IMR-90 (cell line): ENCODE measurements around the gene VASH1. TPM values are rescaled to one million over a fixed set of nuclear protein-coding genes. Genes with fewer than 3 reads are reported as not detected.

Experiments
- ATAC-seq: fragments of 200-7000 bp; cut with Tn5 transposase; 2 replicates; pipeline ENCODE4 v1.9.1; 2020; ENCODE audit warnings: low read depth, mild to moderate bottlenecking, moderate library complexity
- BruUV-seq: library from RNA; stranded (reverse); fragments of 400-500 nt; replicated peaks from 2 replicates; lab custom pipeline; 2021; lab: Mats Ljungman, UMichigan
- CTCF ChIA-PET: fragments of 300-600 bp; formaldehyde crosslinking; extraction: SDS; loops from one replicate; lab custom pipeline; 2021; ENCODE audit warnings: antibody characterized with exemption; lab: Yijun Ruan, JAX
- POLR2A ChIA-PET: fragments of 300-600 bp; sonication (Branson Sonifier 250); formaldehyde crosslinking; loops from one replicate; lab custom pipeline; 2022; ENCODE audit warnings: antibody characterized with exemption; ENCODE audit not compliant: unreplicated experiment; lab: Charles Lee
- DNase-seq: peaks from one replicate; pipeline ENCODE4 v3.0.0; 2013
- H2AFZ ChIP-seq: replicated peaks from 2 replicates; pipeline ENCODE3; 2013; ENCODE audit warnings: low read length, mild to moderate bottlenecking; ENCODE audit not compliant: poor library complexity
- H2AK5ac ChIP-seq: 2 replicates; pipeline ENCODE4 v1.6.1; 2013; ENCODE audit warnings: low read depth, low read length, inconsistent platforms
- H2AK9ac ChIP-seq: replicated peaks from 2 replicates; pipeline ENCODE3; 2013; ENCODE audit warnings: mild to moderate bottlenecking, low read depth, low read length, moderate library complexity; ENCODE audit not compliant: poor library complexity
- H2BK120ac ChIP-seq: 2 replicates; pipeline ENCODE4 v1.6.1; 2013; ENCODE audit warnings: low read depth, low read length, inconsistent platforms
- H2BK15ac ChIP-seq: 3 replicates; pipeline ENCODE4 v1.6.1; 2013; ENCODE audit warnings: low read depth, low read length, inconsistent platforms
- H2BK20ac ChIP-seq: 2 replicates; pipeline ENCODE4 v1.6.1; 2013; ENCODE audit warnings: low read depth, mild to moderate bottlenecking, inconsistent platforms, low read length, moderate library complexity
- H2BK5ac ChIP-seq: 2 replicates; pipeline ENCODE4 v1.6.1; 2013; ENCODE audit warnings: mild to moderate bottlenecking, low read depth, low read length, inconsistent platforms; ENCODE audit not compliant: poor library complexity, severe bottlenecking
- H3K14ac ChIP-seq: replicated peaks from 2 replicates; pipeline ENCODE4 v1.6.1; 2013; ENCODE audit warnings: low read depth, low read length, inconsistent platforms
- H3K18ac ChIP-seq: 2 replicates; pipeline ENCODE4 v1.6.1; 2013; ENCODE audit warnings: low read depth, low read length, control low read depth
- H3K23ac ChIP-seq: 2 replicates; pipeline ENCODE4 v1.6.1; 2013; ENCODE audit warnings: low read depth, low read length, inconsistent platforms
- H3K27ac ChIP-seq: 2 replicates; pipeline ENCODE4 v1.5.1; 2013; ENCODE audit warnings: mild to moderate bottlenecking, control low read depth, low read length; ENCODE audit not compliant: insufficient read depth
- H3K27me3 ChIP-seq: 2 replicates; pipeline ENCODE4 v1.6.1; 2013; ENCODE audit warnings: low read length; ENCODE audit not compliant: control insufficient read depth, insufficient read depth
- H3K36me3 ChIP-seq: 2 replicates; pipeline ENCODE4 v1.6.1; 2013; ENCODE audit warnings: low read length, mixed read lengths; ENCODE audit not compliant: control insufficient read depth, insufficient read depth
- H3K4ac ChIP-seq: 2 replicates; pipeline ENCODE4 v1.6.1; 2013; ENCODE audit warnings: low read depth, low read length, inconsistent platforms
- H3K4me1 ChIP-seq: 2 replicates; pipeline ENCODE4 v1.6.1; 2013; ENCODE audit warnings: low read length, mixed read lengths; ENCODE audit not compliant: control insufficient read depth, insufficient read depth
- H3K4me2 ChIP-seq: 2 replicates; pipeline ENCODE4 v1.6.1; 2013; ENCODE audit warnings: low read depth, mild to moderate bottlenecking, control low read depth, low read length, moderate library complexity
- H3K4me3 ChIP-seq: 2 replicates; pipeline ENCODE4 v1.5.1; 2013; ENCODE audit warnings: low read depth, mild to moderate bottlenecking, control low read depth, low read length, moderate library complexity; ENCODE audit not compliant: insufficient read depth
- H3K56ac ChIP-seq: 2 replicates; pipeline ENCODE4 v1.6.1; 2013; ENCODE audit warnings: low read length, inconsistent platforms; ENCODE audit not compliant: insufficient read depth; ENCODE audit errors: extremely low read depth
- H3K79me1 ChIP-seq, 2 experiments: 2 replicates each; pipeline ENCODE4 v1.6.1; 2013; ENCODE audit warnings: low read length in 2 of 2, inconsistent platforms in 1 of 2, low read depth in 1 of 2
- H3K9ac ChIP-seq: 2 replicates; pipeline ENCODE4 v1.6.1; 2013; ENCODE audit warnings: low read depth, low read length, control low read depth
- H3K9me1 ChIP-seq: 2 replicates; pipeline ENCODE4 v1.6.1; 2013; ENCODE audit warnings: low read length, inconsistent platforms; ENCODE audit not compliant: insufficient read depth
- H3K9me3 ChIP-seq: 2 replicates; pipeline ENCODE4 v1.6.1; 2013; ENCODE audit warnings: low read length; ENCODE audit not compliant: control insufficient read depth, insufficient read depth
- H4K20me1 ChIP-seq: 2 replicates; pipeline ENCODE4 v1.6.1; 2013; ENCODE audit warnings: low read length, inconsistent platforms; ENCODE audit not compliant: insufficient read depth
- H4K5ac ChIP-seq: 2 replicates; pipeline ENCODE4 v1.6.1; 2013; ENCODE audit warnings: mild to moderate bottlenecking, low read depth, low read length, control low read depth
- H4K8ac ChIP-seq, 2 experiments: 2 replicates each; pipeline ENCODE4 v1.6.1; 2013; ENCODE audit warnings: low read depth in 2 of 2, low read length in 2 of 2, control low read depth in 1 of 2, inconsistent platforms in 1 of 2
- H4K91ac ChIP-seq: 2 replicates; pipeline ENCODE4 v1.6.1; 2013; ENCODE audit warnings: low read depth, low read length, inconsistent platforms; ENCODE audit not compliant: insufficient read depth
- BHLHE40 ChIP-seq: fragments of 150-350 bp; IDR thresholded peaks from 2 replicates; pipeline ENCODE4 v1.6.1; 2016; ENCODE audit warnings: mild to moderate bottlenecking, low read depth, low read length
- MAZ ChIP-seq: IDR thresholded peaks from 2 replicates; pipeline ENCODE4 v1.6.1; 2012; ENCODE audit warnings: low read depth, mild to moderate bottlenecking, low read length, improper control_type of control experiment, moderate library complexity, borderline replicate concordance
- MXI1 ChIP-seq: IDR thresholded peaks from 2 replicates; pipeline ENCODE4 v1.6.1; 2012; ENCODE audit warnings: low read depth, mild to moderate bottlenecking, low read length, moderate library complexity, borderline replicate concordance
- POLR2A ChIP-seq: IDR thresholded peaks from 2 replicates; pipeline ENCODE4 v1.6.1; 2012; ENCODE audit warnings: mild to moderate bottlenecking, low read depth, low read length
- RCOR1 ChIP-seq: IDR thresholded peaks from 2 replicates; pipeline ENCODE4 v1.6.1; 2012; ENCODE audit warnings: mild to moderate bottlenecking, low read length, improper control_type of control experiment; ENCODE audit not compliant: insufficient replicate concordance
- WGBS, 2 experiments: methylation state at CpG; one replicate each; pipeline versions ENCODE4 v1.1.5 to v1.1.7; 2013; ENCODE audit warnings: missing lambda C conversion rate in 2 of 2; ENCODE audit not compliant: insufficient read length in 1 of 2; ENCODE audit errors: extremely low coverage in 2 of 2; 5-methylcytosine and 5-hydroxymethylcytosine counted together
- dilution Hi-C: fragments of 300-500 bp; cut with HindIII; formaldehyde crosslinking; loops from one replicate; pipeline ENCODE4 v1.14.3; 2018; ENCODE audit warnings: low sequenced_read_pairs; ENCODE audit not compliant: unreplicated experiment
- in situ Hi-C: fragments of 300-500 bp; cut with MboI; formaldehyde crosslinking; loops from 3 replicates; pipeline ENCODE4 v1.14.3; 2019; ENCODE audit warnings: low sequenced_read_pairs, inconsistent platforms, mixed read lengths
- intact Hi-C: fragments of 100-400 bp; cut with micrococcal nuclease; formaldehyde crosslinking; loops from 2 replicates; pipeline ENCODE4 v1.10.0; 2022
- polyA plus RNA-seq, 3 experiments: library from polyadenylated mRNA; depleted of rRNA; stranded (reverse); fragments of >200 nt; gene quantifications; 2 replicates each; pipeline ENCODE4 v1.2.3, GENCODE V29; 2012; ENCODE audit warnings: low replicate concordance in 1 of 3
- total RNA-seq: library from RNA; depleted of rRNA; stranded (reverse); fragments of >200 nt; gene quantifications from 2 replicates; pipeline ENCODE4 v1.2.3, GENCODE V29; 2012
- TF ChIP-seq, protein P1 (sequence below): conservative IDR thresholded peaks from 2 replicates; pipeline ENCODE4 v1.5.1; 2012; ENCODE audit warnings: mild to moderate bottlenecking, low read depth, low read length, improper control_type of control experiment

The VASH1 gene
- total and polyA plus RNA-seq, 2 of the 4 experiments (the other 2 are of a cell fraction), result 2.0 to 9.5 TPM

DNA sequence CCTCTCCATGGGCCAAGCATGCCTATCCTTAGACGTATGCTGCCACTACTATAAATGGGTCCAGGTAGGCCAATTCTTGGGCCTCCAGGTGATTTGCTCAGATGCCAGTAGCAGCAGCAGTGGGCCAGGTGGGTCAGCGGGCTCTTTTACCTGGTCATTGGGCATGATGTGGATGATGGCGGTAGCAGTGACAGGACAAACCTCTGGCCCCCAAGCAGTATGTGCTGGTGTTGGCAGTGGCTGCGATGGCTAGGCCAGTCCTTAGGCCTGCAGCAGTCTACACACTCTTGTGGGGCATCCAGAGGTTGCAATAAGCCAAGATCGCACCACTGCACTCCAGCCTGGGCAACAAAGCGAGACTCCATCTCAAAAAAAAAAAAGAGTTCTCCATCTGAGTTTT lies 19.1 kb upstream of the VASH1 start:
- Histone ChIP-seq H3K27me3 (no peaks in the 10 kb centered on the region), H3K9me1 (no peaks in the 10 kb centered on the region), H4K8ac (no peak overlapping the region), H2AFZ (no peak overlapping the region), H3K79me1 (no peaks in the 10 kb centered on the region), H3K4me3 (no peak overlapping the region), H2BK15ac (no peak overlapping the region), H2BK5ac (no peak overlapping the region), H3K4ac (no peak overlapping the region), H2AK9ac (no peak overlapping the region), H3K4me2 (no peak overlapping the region), H3K4me1 (no peaks in the 10 kb centered on the region), H3K23ac (no peak overlapping the region), H3K56ac (no peak overlapping the region), H3K36me3 (no peaks in the 10 kb centered on the region), H3K14ac (no peak overlapping the region), H2BK20ac (no peak overlapping the region), H2AK5ac (no peak overlapping the region), H3K27ac (no peak overlapping the region), H4K20me1 (no peaks in the 10 kb centered on the region), H4K5ac (no peak overlapping the region), H3K18ac (no peak overlapping the region), H3K9me3 (peaks cover 3% of the 10 kb centered on the region; the same call in 1 of the 2 replicates), H2BK120ac (no peak overlapping the region), H4K91ac (no peak overlapping the region), H3K9ac (no peak overlapping the region)
- ChIA-PET POLR2A (no interaction called here), CTCF (interaction anchor here (0.6 kb wide), 1 partner anchor 41 kb away, joined by 5 read pairs; no protein-coding TSS in a partner anchor)
- intact Hi-C loops, result no loop called here
- dilution Hi-C loops, result no loop called here
- no TSS peak for BruUV-seq
- ATAC-seq, result no peak
- no peak for DNase-seq
- WGBS, 2 experiments, result no CpG with 5 or more reads among the region's 6 CpGs
- in situ Hi-C loops, result no loop called here
- no peak for TF ChIP-seq BHLHE40
- TF ChIP-seq MXI1, result no peak
- TF ChIP-seq, protein P1, sequence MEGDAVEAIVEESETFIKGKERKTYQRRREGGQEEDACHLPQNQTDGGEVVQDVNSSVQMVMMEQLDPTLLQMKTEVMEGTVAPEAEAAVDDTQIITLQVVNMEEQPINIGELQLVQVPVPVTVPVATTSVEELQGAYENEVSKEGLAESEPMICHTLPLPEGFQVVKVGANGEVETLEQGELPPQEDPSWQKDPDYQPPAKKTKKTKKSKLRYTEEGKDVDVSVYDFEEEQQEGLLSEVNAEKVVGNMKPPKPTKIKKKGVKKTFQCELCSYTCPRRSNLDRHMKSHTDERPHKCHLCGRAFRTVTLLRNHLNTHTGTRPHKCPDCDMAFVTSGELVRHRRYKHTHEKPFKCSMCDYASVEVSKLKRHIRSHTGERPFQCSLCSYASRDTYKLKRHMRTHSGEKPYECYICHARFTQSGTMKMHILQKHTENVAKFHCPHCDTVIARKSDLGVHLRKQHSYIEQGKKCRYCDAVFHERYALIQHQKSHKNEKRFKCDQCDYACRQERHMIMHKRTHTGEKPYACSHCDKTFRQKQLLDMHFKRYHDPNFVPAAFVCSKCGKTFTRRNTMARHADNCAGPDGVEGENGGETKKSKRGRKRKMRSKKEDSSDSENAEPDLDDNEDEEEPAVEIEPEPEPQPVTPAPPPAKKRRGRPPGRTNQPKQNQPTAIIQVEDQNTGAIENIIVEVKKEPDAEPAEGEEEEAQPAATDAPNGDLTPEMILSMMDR, result no peak
- no peak for TF ChIP-seq POLR2A
- no peak for TF ChIP-seq MAZ
- no peak for TF ChIP-seq RCOR1
